Transverse colon (tissue), 3 donors: ENCODE data around the gene PLCH1.

Source experiments
- EP300 ChIP-seq: sonication (generic); formaldehyde crosslinking; IDR thresholded peaks from one replicate; pipeline ENCODE4 v1.6.1; 2017; ENCODE audit warnings: antibody characterized with exemption, low read depth
- POLR2A ChIP-seq: fragments of 450-650 bp; IDR thresholded peaks from one replicate; pipeline ENCODE4 v1.6.1; 2016; ENCODE audit warnings: antibody characterized with exemption, mild to moderate bottlenecking, moderate library complexity
- TF ChIP-seq, protein P1 (sequence below), 5 experiments: fragments of 200-600 bp in 3 of 5; fragments of 450-650 bp in 2 of 5; sonication (generic) in 3 of 5; IDR thresholded peaks; 1 replicate in 2 of 5; 2 replicates in 3 of 5; pipeline ENCODE4 v1.5.1; 2016 to 2017; ENCODE audit warnings: antibody characterized with exemption in 5 of 5, inconsistent platforms in 3 of 5, mild to moderate bottlenecking in 2 of 5, moderate library complexity in 1 of 5

DNA sequence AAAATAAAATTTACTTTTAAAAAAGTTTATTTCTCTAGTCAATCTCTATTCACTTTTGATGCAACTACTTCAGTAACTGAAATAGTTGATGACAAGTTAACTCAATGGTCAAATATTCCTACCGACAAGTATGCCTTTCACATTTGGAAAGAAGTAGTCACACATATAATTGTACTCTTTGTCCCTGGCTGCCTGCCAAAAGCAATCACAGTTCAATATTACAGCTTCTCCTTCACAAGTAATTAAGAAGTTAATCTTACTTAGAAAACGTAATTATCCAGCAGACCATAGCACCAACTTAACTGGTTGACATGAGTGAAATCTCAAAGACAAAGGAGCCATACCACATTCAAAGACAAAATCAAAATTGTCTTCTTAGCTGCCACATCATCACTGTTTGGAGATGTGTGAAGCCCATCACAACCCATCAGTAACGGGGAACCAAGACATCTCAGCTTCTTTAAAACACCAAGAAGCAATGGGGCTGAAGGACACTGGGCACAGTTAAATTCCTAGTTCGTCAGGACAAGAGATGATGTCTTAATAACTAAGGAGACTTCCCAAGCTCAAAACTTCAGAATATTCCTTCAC is 86.1 kb downstream of the PLCH1 start:
- TF ChIP-seq, protein P1, sequence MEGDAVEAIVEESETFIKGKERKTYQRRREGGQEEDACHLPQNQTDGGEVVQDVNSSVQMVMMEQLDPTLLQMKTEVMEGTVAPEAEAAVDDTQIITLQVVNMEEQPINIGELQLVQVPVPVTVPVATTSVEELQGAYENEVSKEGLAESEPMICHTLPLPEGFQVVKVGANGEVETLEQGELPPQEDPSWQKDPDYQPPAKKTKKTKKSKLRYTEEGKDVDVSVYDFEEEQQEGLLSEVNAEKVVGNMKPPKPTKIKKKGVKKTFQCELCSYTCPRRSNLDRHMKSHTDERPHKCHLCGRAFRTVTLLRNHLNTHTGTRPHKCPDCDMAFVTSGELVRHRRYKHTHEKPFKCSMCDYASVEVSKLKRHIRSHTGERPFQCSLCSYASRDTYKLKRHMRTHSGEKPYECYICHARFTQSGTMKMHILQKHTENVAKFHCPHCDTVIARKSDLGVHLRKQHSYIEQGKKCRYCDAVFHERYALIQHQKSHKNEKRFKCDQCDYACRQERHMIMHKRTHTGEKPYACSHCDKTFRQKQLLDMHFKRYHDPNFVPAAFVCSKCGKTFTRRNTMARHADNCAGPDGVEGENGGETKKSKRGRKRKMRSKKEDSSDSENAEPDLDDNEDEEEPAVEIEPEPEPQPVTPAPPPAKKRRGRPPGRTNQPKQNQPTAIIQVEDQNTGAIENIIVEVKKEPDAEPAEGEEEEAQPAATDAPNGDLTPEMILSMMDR (IDR thresholded peaks at IDR 0.05) = no peak
- no peak for TF ChIP-seq EP300
- no peak for TF ChIP-seq POLR2A
